ENCODE results near the gene SLC27A1. TPM values are rescaled to one million over a fixed set of nuclear protein-coding genes. Genes with fewer than 3 reads are reported as not detected.

SLC27A1 gene
- total RNA-seq, 1 experiment from 2014 or later, result 3.7 TPM

DNA sequence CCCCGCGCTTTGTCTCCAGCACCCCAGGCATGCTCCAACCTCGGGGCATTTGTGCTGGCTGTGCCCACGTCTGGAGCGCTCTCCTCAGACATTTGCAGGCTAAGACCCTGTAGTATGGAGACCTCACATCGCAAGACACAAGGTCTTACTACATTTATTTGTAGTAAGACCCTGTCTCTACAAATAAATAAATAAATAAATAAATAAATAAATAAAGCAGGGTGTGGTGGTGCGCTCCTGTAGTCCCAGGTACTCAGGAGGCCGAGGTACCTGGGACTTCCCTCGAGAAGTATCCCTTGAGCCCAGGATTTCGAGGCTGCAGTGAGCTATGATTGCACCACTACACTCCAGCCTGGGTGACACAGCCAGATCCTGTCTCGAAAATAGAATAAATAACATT is 14.2 kb upstream of the SLC27A1 start:
- Histone ChIP-seq H3K4me1 (no peaks in the 10 kb centered on the region), H3K36me3 (ENCODE audit: control insufficient read depth, insufficient read depth, low read length) (no peaks in the 10 kb centered on the region), H3K9me3 (no peaks in the 10 kb centered on the region), H3K27me3 (replicated peaks; ENCODE audit: control insufficient read depth, insufficient read depth, low read length) (no peaks in the 10 kb centered on the region), H3K4me3 (ENCODE audit: low read depth, low read length) (no peak overlapping the region)
- peaks cover 3% of the 10 kb centered on the region for H3K27me3 Mint-ChIP-seq (ENCODE audit: insufficient read depth, unreplicated experiment)
- H3K27ac Mint-ChIP-seq (ENCODE audit: unreplicated experiment), result no peak overlapping the region
- no peaks in the 10 kb centered on the region for H3K4me1 Mint-ChIP-seq (ENCODE audit: low read depth, unreplicated experiment)
- intact Hi-C loops (cut with micrococcal nuclease; ENCODE audit: unreplicated experiment), result no loop called here
- no peak for DNase-seq
- no peak overlapping the region for H3K4me3 Mint-ChIP-seq (ENCODE audit: unreplicated experiment)
- no peaks in the 10 kb centered on the region for H3K9me3 Mint-ChIP-seq (ENCODE audit: unreplicated experiment)
- TF ChIP-seq, protein P1, sequence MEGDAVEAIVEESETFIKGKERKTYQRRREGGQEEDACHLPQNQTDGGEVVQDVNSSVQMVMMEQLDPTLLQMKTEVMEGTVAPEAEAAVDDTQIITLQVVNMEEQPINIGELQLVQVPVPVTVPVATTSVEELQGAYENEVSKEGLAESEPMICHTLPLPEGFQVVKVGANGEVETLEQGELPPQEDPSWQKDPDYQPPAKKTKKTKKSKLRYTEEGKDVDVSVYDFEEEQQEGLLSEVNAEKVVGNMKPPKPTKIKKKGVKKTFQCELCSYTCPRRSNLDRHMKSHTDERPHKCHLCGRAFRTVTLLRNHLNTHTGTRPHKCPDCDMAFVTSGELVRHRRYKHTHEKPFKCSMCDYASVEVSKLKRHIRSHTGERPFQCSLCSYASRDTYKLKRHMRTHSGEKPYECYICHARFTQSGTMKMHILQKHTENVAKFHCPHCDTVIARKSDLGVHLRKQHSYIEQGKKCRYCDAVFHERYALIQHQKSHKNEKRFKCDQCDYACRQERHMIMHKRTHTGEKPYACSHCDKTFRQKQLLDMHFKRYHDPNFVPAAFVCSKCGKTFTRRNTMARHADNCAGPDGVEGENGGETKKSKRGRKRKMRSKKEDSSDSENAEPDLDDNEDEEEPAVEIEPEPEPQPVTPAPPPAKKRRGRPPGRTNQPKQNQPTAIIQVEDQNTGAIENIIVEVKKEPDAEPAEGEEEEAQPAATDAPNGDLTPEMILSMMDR (IDR thresholded peaks at IDR 0.05; ENCODE audit: insufficient read depth in 1 of 2, low read depth in 1 of 2, low read length in 1 of 2, severe bottlenecking in 1 of 2, unreplicated experiment in 1 of 2), result no peak
- CTCF ChIA-PET, result interaction anchor here (0.5 kb wide), 1 partner anchor 15 kb away, joined by 3 read pairs; no protein-coding TSS in a partner anchor
- POLR2A ChIA-PET, result no interaction called here
- BruUV-seq (replicated peaks), result no TSS peak
- H3K36me3 Mint-ChIP-seq (ENCODE audit: insufficient read depth, unreplicated experiment), result no peaks in the 10 kb centered on the region

DNA sequence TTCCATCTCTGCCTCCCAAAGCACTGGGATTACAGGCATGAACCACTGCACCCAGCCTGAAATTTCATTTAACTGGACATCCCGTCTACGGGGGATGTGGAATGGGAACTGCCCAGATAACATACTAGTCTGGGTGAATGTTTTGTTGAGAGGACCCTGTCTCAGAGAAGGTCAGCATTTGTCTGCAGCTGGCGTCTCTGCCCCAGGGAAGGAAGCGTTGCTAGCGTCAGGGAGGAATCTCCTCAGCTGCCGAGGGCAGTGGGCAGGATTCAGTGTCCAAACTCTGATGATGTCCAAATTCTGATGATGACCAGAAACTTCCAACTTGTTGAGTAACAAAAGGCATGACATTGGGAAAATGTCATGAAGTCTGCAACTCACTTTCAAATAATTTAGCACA is 12.7 kb upstream of the SLC27A1 start:
- Histone ChIP-seq H3K9me3 (no peaks in the 10 kb centered on the region), H3K4me3 (ENCODE audit: low read depth, low read length) (no peak overlapping the region), H3K4me1 (no peaks in the 10 kb centered on the region), H3K27me3 (replicated peaks; ENCODE audit: control insufficient read depth, insufficient read depth, low read length) (no peaks in the 10 kb centered on the region), H3K36me3 (ENCODE audit: control insufficient read depth, insufficient read depth, low read length) (no peaks in the 10 kb centered on the region)
- no peaks in the 10 kb centered on the region for H3K4me1 Mint-ChIP-seq (ENCODE audit: low read depth, unreplicated experiment)
- H3K9me3 Mint-ChIP-seq (ENCODE audit: unreplicated experiment), result no peaks in the 10 kb centered on the region
- TF ChIP-seq, protein P1 (IDR thresholded peaks at IDR 0.05; ENCODE audit: insufficient read depth in 1 of 2, low read depth in 1 of 2, low read length in 1 of 2, severe bottlenecking in 1 of 2, unreplicated experiment in 1 of 2), result no peak
- POLR2A ChIA-PET, result no interaction called here
- intact Hi-C loops (cut with micrococcal nuclease; ENCODE audit: unreplicated experiment), result no loop called here
- CTCF ChIA-PET, result no interaction called here
- H3K36me3 Mint-ChIP-seq (ENCODE audit: insufficient read depth, unreplicated experiment), result no peaks in the 10 kb centered on the region
- peaks cover 3% of the 10 kb centered on the region for H3K27me3 Mint-ChIP-seq (ENCODE audit: insufficient read depth, unreplicated experiment)
- no peak for DNase-seq
- no TSS peak for BruUV-seq (replicated peaks)
- H3K27ac Mint-ChIP-seq (ENCODE audit: unreplicated experiment), result no peak overlapping the region
- no peak overlapping the region for H3K4me3 Mint-ChIP-seq (ENCODE audit: unreplicated experiment)

DNA sequence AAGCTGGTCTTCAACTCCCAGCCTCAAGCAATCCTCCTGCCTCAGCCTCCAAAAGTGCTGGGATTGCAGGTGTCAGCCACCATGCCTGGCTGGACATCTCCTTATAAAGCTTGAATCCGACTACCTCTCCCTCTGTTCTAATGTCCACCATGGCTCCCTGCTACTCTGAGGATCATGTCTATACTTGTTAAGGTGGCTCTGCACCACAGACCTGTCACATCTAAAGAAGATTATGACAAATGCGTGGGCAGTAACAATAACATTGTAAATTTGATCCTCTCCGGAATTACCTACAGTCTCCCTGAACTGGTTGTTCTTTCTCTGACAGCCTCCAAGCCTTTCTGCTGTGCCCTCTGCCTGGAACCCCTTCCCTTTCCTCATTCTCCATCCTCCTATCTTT is 11.4 kb upstream of the SLC27A1 start:
- H3K4me1 ChIP-seq, result no peaks in the 10 kb centered on the region
- H3K4me1 Mint-ChIP-seq (ENCODE audit: low read depth, unreplicated experiment), result no peaks in the 10 kb centered on the region
- no peaks in the 10 kb centered on the region for H3K36me3 Mint-ChIP-seq (ENCODE audit: insufficient read depth, unreplicated experiment)
- CTCF ChIA-PET, result no interaction called here
- no peaks in the 10 kb centered on the region for H3K36me3 ChIP-seq (ENCODE audit: control insufficient read depth, insufficient read depth, low read length)
- POLR2A ChIA-PET, result no interaction called here
- no peak overlapping the region for H3K27ac Mint-ChIP-seq (ENCODE audit: unreplicated experiment)
- H3K4me3 ChIP-seq (ENCODE audit: low read depth, low read length), result no peak overlapping the region
- H3K27me3 Mint-ChIP-seq (ENCODE audit: insufficient read depth, unreplicated experiment), result peaks cover 3% of the 10 kb centered on the region
- no peaks in the 10 kb centered on the region for H3K27me3 ChIP-seq (replicated peaks; ENCODE audit: control insufficient read depth, insufficient read depth, low read length)
- intact Hi-C loops (cut with micrococcal nuclease; ENCODE audit: unreplicated experiment), result no loop called here
- no peak for DNase-seq
- H3K9me3 Mint-ChIP-seq (ENCODE audit: unreplicated experiment), result no peaks in the 10 kb centered on the region
- no TSS peak for BruUV-seq (replicated peaks)
- TF ChIP-seq, protein P1 (IDR thresholded peaks at IDR 0.05; ENCODE audit: insufficient read depth in 1 of 2, low read depth in 1 of 2, low read length in 1 of 2, severe bottlenecking in 1 of 2, unreplicated experiment in 1 of 2), result no peak
- H3K4me3 Mint-ChIP-seq (ENCODE audit: unreplicated experiment), result no peak overlapping the region
- H3K9me3 ChIP-seq, result no peaks in the 10 kb centered on the region
